Epidermal melanocyte (primary cell): ENCODE data around the gene ACTR5.

Experiments
- DNase-seq: peaks from one replicate; pipeline ENCODE4 v3.0.0; 2011; ENCODE audit warnings: low spot score; ENCODE audit not compliant: insufficient read length

Gene ACTR5

GRCh38 chr20:38728911-38729642 is 19.2 kb upstream of the ACTR5 start:
- no peak for DNase-seq

- DNase-seq: no peak
These were observed 18.5 kb upstream of the ACTR5 start for GRCh38 chr20:38729767-38730166.

GRCh38 chr20:38730167-38730988 is 17.9 kb upstream of the ACTR5 start:
- no peak for DNase-seq

GRCh38 chr20:38730989-38731737 is 17.1 kb upstream of the ACTR5 start:
- DNase-seq: peak; percentile 72

GRCh38 chr20:38731738-38732113 is 16.5 kb upstream of the ACTR5 start:
- DNase-seq: no peak

GRCh38 chr20:38732981-38733380 is 15.3 kb upstream of the ACTR5 start:
- no peak for DNase-seq

DNA sequence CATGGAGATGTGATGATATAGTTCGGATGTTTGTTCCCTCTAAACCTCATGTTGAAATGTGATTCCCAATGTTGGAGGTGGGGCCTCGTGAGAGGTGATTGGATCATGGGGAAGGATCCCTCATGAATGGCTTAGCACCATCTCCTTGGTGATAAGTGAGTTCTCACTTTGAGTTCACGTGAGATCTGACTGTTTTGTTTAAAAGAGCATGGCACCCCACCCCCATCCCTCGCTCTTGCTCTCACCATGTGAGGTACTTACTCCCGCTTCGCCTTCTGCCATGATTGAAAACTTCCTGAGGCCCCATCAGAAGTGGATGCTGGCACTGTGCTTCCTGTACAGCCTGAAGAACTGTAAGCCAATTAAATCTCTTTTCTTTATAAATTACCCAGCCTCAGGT is 13.1 kb upstream of the ACTR5 start:
- no peak for DNase-seq

GRCh38 chr20:38737887-38738286 is 10.4 kb upstream of the ACTR5 start:
- no peak for DNase-seq

DNA sequence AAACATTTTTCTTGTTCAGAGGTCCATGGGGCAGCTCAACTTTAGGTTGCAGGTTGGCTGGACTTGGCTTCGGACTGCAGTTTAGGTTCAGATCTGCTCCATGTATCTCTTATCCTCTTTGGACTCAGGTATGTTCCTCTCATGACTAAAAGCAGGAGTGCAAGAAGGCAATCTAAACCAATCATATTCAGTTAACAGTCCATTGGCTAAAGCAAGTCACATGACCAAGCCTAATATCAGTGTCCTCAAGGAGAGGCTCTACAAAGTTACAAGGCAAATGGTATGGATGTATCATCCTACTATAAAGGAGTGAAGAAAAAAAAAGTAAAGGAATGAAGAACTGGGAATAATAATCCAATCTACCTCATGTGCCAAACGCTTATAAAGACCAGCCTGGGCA is 2.5 kb upstream of the ACTR5 start:
- DNase-seq: no peak

- DNase-seq: no peak
These were observed 664 bp upstream of the ACTR5 start for GRCh38 chr20:38747495-38748096.

DNA sequence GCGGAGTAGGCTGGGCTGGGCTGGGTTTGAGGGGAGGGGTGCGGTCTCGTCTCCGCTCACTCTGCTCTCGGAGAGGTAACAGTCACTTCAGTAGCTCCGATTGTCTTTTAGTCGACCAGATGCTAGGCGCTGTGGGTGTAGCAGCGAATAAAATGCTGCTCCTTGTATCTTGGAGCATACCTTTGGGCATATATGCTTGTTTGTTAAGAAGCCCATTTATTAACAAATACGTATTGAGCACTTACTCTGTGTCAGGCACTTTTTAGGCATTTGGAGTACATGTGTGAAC is 545 bp downstream of the ACTR5 start:
- no peak for DNase-seq

GRCh38 chr20:38751360-38751976 is 3.2 kb downstream of the ACTR5 start:
- DNase-seq: peak; percentile 42

GRCh38 chr20:38752029-38752428 is 3.8 kb downstream of the ACTR5 start:
- DNase-seq: no peak

DNA sequence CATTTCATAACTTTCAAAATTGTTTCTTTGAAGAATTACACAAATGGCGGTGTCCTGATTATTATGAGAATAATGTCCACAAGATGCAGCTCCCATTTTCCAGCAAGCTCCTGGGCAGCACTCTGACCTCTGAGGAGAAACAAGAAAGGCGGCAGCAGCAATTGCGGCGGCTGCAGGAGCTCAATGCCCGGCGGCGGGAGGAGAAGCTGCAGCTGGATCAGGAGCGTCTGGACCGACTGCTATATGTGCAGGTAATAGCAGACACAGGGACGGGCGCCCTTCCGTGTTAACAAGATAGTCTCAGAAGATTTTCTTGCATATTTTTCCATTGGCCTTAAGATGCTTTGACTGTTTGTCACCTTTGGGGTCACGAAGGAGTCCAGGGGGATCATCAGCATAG is 6.7 kb downstream of the ACTR5 start:
- no peak for DNase-seq

- DNase-seq: no peak
These were observed 7.2 kb downstream of the ACTR5 start for GRCh38 chr20:38755324-38755910.

- DNase-seq: no peak
These were observed 9.0 kb downstream of the ACTR5 start for GRCh38 chr20:38757145-38757775.

DNA sequence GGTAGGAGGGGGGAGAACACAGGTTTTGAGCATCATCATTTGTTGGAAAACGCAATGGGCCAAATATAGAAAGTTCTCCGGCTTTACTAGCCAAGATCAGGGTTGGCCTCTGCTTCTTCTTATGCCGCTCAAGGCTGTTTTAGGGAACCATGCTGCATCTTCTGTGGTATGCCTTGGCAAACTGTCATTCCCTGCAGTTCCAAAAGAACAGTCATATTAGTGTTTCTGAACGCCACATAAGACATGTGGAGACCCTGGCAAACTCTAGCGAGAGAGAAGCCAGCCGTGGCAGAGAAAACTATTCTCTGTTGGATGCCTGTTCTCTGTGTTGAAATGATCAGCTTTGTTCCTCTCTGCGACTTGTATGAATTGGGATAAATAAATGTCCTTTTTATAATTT is 10.8 kb downstream of the ACTR5 start:
- no peak for DNase-seq

GRCh38 chr20:38760978-38761377 is 12.7 kb downstream of the ACTR5 start:
- DNase-seq: no peak

DNA sequence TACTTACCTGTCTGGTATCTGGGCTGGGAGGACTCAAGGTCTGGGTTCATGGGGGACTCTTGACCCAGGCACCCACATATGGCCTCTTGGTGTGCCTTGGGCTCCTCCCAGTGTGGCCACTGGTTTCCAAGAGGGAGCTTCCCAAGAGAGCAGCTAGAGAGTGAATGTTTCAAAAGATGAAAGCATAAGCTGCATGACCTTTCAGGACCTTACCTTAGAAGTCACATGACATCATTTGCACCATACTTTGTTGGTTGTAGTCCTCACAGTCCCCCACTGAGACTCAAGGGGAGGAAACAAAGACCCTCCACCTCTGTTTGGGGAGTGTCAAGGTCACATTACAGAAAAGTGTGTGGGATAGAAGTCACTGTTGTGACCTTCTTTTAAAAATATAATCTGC is 13.9 kb downstream of the ACTR5 start:
- DNase-seq: no peak

GRCh38 chr20:38763616-38764015 is 15.4 kb downstream of the ACTR5 start:
- DNase-seq: no peak
